Endodermal cell (in vitro differentiated cells): Measurements from ENCODE around the gene STX1A. TPM values are rescaled to one million over a fixed set of nuclear protein-coding genes. Genes with fewer than 3 reads are reported as not detected.
"Not testable (repeated sequence)": the region's sequence is repeated elsewhere in the genome, so short reads cannot be mapped to it uniquely, and the experiment has no call there.

ENCODE experiments used
- DNase-seq: peaks from one replicate; pipeline ENCODE4 v3.0.0-alpha.2; 2017
- H3K27ac ChIP-seq: 2 replicates; pipeline ENCODE4 v1.5.1; 2013; ENCODE audit warnings: mild to moderate bottlenecking, low read depth, low read length, moderate library complexity
- H3K27me3 ChIP-seq: 2 replicates; pipeline ENCODE4 v1.6.1; 2013; ENCODE audit warnings: mild to moderate bottlenecking, low read length, moderate library complexity; ENCODE audit not compliant: insufficient read depth, control insufficient read depth, poor library complexity, severe bottlenecking
- H3K36me3 ChIP-seq: 2 replicates; pipeline ENCODE4 v1.7.0; 2013; ENCODE audit warnings: mild to moderate bottlenecking, low read length, moderate library complexity; ENCODE audit not compliant: control insufficient read depth, insufficient read depth
- H3K4me1 ChIP-seq: one replicate; pipeline ENCODE4 v1.7.0; 2013; ENCODE audit warnings: low read length; ENCODE audit not compliant: control insufficient read depth, insufficient read depth
- H3K4me3 ChIP-seq: 2 replicates; pipeline ENCODE4 v1.5.1; 2013; ENCODE audit warnings: mild to moderate bottlenecking, low read length, moderate library complexity
- H3K9ac ChIP-seq: 2 replicates; pipeline ENCODE4 v1.6.1; 2013; ENCODE audit warnings: mild to moderate bottlenecking, low read length, moderate library complexity; ENCODE audit not compliant: poor library complexity, severe bottlenecking; ENCODE audit errors: extremely low read depth
- H3K9me3 ChIP-seq: 2 replicates; pipeline ENCODE4 v1.6.1; 2013; ENCODE audit warnings: mild to moderate bottlenecking, low read length, moderate library complexity; ENCODE audit not compliant: control insufficient read depth
- H3K27ac Mint-ChIP-seq: 2 replicates; pipeline ENCODE4 v1.8.0; 2020; ENCODE audit warnings: mixed read lengths
- H3K27me3 Mint-ChIP-seq: 2 replicates; pipeline ENCODE4 v1.8.0; 2021; ENCODE audit warnings: mild to moderate bottlenecking, mixed read lengths; ENCODE audit not compliant: insufficient read depth
- H3K36me3 Mint-ChIP-seq: 2 replicates; pipeline ENCODE4 v1.8.0; 2020; ENCODE audit warnings: low read depth, mixed read lengths
- H3K4me1 Mint-ChIP-seq: 2 replicates; pipeline ENCODE4 v1.8.0; 2020; ENCODE audit warnings: mixed read lengths
- H3K4me3 Mint-ChIP-seq: 2 replicates; pipeline ENCODE4 v1.8.0; 2020; ENCODE audit warnings: mild to moderate bottlenecking, moderate library complexity, mixed read lengths
- H3K9me3 Mint-ChIP-seq: 2 replicates; pipeline ENCODE4 v1.8.0; 2020; ENCODE audit warnings: mild to moderate bottlenecking, mixed read lengths
- WGBS, 2 experiments: methylation state at CpG; one replicate each; pipeline versions ENCODE4 v1.1.5 to v1.1.7; 2013; ENCODE audit warnings: missing lambda C conversion rate in 2 of 2, mixed read lengths in 1 of 2; ENCODE audit not compliant: insufficient coverage in 1 of 2, insufficient read length in 1 of 2; 5-methylcytosine and 5-hydroxymethylcytosine counted together
- total RNA-seq, 2 donors: library from RNA; stranded (reverse); fragmentation: NEBNext Ultra II Directional in 1 of 2; extraction: Animal tissue kit (Norgen Biotek cat#: 25700) in 1 of 2; gene quantifications; 2 replicates in 1 of 2; 3 replicates in 1 of 2; pipeline ENCODE4 v1.2.1, GENCODE V29; 2021
- TF ChIP-seq, protein P1 (sequence below): fragments of 200-600 bp; sonication (generic); conservative IDR thresholded peaks from 2 replicates; pipeline ENCODE4 v1.5.0; 2021; ENCODE audit warnings: antibody characterized with exemption, mild to moderate bottlenecking

Gene STX1A
- total RNA-seq, 2 donors from 2014 or later: 23.0 to 34.4 TPM

DNA sequence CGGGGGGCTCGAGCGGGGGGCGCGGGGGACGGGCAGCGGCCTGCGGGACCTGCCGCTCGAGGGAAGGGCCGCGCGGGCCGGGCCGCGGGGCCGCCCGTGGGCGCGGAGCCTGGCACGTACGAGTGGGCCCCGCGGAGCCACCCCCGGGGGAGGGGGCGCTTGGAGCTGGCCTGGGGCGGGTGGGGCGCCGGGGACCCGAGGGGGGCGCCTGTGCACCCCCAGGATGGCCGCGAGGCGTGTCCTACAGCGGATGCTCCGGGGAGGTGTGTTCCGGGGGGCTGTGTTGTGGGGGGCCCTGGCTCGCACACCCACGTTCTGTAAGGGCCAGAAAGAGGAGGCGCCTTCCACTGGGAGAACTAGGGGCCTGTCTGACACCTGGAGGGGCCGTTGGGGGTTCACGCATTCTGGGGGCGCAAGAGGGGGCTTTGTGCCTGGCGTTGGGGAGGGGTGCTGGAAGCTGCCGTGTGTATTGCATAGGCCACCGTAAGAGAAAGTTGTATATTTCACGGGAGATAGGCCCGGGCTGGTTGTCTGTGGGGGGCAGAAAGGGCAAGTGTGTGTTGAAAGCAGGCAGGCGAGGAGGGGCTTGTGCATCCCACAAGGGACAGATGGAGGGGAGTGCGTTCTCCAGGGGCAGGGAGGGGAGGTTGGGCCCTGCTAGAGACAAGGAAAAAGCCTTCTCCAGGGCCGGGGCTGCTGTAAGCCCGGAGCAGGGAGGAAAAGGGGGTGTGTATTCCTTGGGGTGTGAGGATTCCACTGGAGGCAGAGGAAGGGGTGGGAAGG is 51.2 kb downstream of the STX1A start:
- Mint-ChIP-seq H3K9me3 (peaks cover 1% of the 10 kb centered on the region), H3K36me3 (peaks cover 6% of the 10 kb centered on the region), H3K27me3 (peaks cover 35% of the 10 kb centered on the region), H3K4me1 (peaks cover 5% of the 10 kb centered on the region), H3K4me3 (peak overlapping the region; percentile 73), H3K27ac (no peak overlapping the region)
- TF ChIP-seq, protein P1, sequence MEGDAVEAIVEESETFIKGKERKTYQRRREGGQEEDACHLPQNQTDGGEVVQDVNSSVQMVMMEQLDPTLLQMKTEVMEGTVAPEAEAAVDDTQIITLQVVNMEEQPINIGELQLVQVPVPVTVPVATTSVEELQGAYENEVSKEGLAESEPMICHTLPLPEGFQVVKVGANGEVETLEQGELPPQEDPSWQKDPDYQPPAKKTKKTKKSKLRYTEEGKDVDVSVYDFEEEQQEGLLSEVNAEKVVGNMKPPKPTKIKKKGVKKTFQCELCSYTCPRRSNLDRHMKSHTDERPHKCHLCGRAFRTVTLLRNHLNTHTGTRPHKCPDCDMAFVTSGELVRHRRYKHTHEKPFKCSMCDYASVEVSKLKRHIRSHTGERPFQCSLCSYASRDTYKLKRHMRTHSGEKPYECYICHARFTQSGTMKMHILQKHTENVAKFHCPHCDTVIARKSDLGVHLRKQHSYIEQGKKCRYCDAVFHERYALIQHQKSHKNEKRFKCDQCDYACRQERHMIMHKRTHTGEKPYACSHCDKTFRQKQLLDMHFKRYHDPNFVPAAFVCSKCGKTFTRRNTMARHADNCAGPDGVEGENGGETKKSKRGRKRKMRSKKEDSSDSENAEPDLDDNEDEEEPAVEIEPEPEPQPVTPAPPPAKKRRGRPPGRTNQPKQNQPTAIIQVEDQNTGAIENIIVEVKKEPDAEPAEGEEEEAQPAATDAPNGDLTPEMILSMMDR: no peak
- Histone ChIP-seq H3K9ac (peak overlapping the region; percentile 25), H3K27ac (no peak overlapping the region), H3K9me3 (peaks cover under 1% of the 10 kb centered on the region), H3K27me3 (no peaks in the 10 kb centered on the region), H3K36me3 (no peaks in the 10 kb centered on the region), H3K4me3 (peak overlapping the region; percentile 73), H3K4me1 (no peaks in the 10 kb centered on the region)
- DNase-seq: peak; percentile 68
- 9 to 12% methylated on average over 12 to 52 of the region's 52 CpGs for WGBS, 2 experiments

GRCh38 chr7:73667344-73668102 is 51.9 kb downstream of the STX1A start, which contains the start of gene VPS37D:
Gene VPS37D, plus strand, starts transcription at chr7:73667831. Its CDS starts 128 bp downstream, at chr7:73667959.
- WGBS, 2 experiments: 4 to 5% methylated on average over 19 to 79 of the region's 79 CpGs
- peaks cover 40% of the 10 kb centered on the region for H3K27me3 Mint-ChIP-seq
- peaks cover 6% of the 10 kb centered on the region for H3K36me3 Mint-ChIP-seq
- H3K9ac ChIP-seq: peak within 1 kb of the TSS; percentile 25
- H3K4me3 Mint-ChIP-seq: peak within 1 kb of the TSS; percentile 73
- DNase-seq: peak; percentile 97
- TF ChIP-seq, protein P1: peak; percentile 88
- H3K27ac Mint-ChIP-seq: no peak within 1 kb of the TSS
- H3K4me1 Mint-ChIP-seq: peaks cover 5% of the 10 kb centered on the region
- peaks cover 6% of the 10 kb centered on the region for H3K9me3 ChIP-seq
- H3K4me3 ChIP-seq: peak within 1 kb of the TSS; percentile 73
- no peaks in the 10 kb centered on the region for H3K27me3 ChIP-seq
- no peaks in the 10 kb centered on the region for H3K4me1 ChIP-seq
- no peaks in the 10 kb centered on the region for H3K36me3 ChIP-seq
- H3K27ac ChIP-seq: no peak within 1 kb of the TSS
- H3K9me3 Mint-ChIP-seq: peaks cover 8% of the 10 kb centered on the region

DNA sequence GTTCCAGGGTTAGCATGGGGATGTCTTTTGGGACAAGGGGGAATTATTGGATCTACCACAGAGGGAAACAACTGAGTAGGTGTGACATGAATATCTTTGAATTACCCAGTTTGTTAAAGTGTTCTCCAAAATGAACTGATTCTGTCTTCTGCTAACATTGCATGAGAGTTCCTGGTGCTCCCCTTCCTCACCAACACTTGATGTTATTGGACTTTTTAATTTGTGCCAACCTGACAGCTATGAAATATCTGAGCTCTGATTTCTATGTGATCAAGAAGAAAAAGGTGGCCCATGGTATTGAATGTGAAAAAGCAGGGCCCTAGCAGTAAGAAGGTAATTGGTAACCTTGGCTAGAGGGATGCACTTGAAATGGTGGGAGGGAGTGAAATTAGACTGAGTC is 56.4 kb downstream of the STX1A start:
- Histone ChIP-seq H3K4me3 (no peak overlapping the region), H3K36me3 (no peaks in the 10 kb centered on the region), H3K27ac (no peak overlapping the region), H3K27me3 (no peaks in the 10 kb centered on the region), H3K4me1 (no peaks in the 10 kb centered on the region), H3K9me3 (peaks cover 6% of the 10 kb centered on the region), H3K9ac (no peak overlapping the region)
- no peak overlapping the region for H3K4me3 Mint-ChIP-seq
- DNase-seq: no peak
- no peak overlapping the region for H3K27ac Mint-ChIP-seq
- TF ChIP-seq, protein P1: no peak
- H3K9me3 Mint-ChIP-seq: peaks cover 11% of the 10 kb centered on the region
- H3K36me3 Mint-ChIP-seq: no peaks in the 10 kb centered on the region
- no peaks in the 10 kb centered on the region for H3K4me1 Mint-ChIP-seq
- peaks cover 62% of the 10 kb centered on the region for H3K27me3 Mint-ChIP-seq

DNA sequence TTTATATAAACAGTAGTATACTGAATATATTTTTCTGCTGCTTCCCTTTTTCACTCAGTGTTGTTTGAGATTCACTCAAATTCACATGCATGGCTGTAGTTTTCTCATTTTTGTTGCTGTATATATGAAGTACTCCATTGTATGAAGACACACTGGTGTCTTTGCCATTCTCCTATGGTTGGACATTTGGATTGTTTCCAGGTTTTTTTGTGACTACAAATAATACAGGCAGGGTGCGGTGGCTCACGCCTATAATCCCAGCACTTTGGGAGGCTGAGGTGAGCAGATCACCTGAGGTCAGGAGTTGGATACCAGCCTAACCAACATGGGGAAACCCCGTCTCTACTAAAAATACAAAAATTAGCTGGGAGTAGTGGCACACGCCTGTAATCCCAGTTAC is 58.9 kb downstream of the STX1A start:
- Mint-ChIP-seq H3K27me3 (peaks cover 45% of the 10 kb centered on the region), H3K9me3 (peaks cover 12% of the 10 kb centered on the region)
- not testable (repeated sequence) for H3K4me1 ChIP-seq, H3K27ac Mint-ChIP-seq, H3K4me3 Mint-ChIP-seq, DNase-seq, H3K36me3 Mint-ChIP-seq, H3K4me3 ChIP-seq, H3K9ac ChIP-seq, H3K9me3 ChIP-seq, H3K27ac ChIP-seq, H3K27me3 ChIP-seq, H3K4me1 Mint-ChIP-seq, H3K36me3 ChIP-seq
- WGBS, 2 experiments: 92 to 94% methylated on average over 4 of the region's 4 CpGs
